Liver (tissue), 3 donors: ENCODE results near the gene PWWP2A.

Experiments used
- CTCF ChIP-seq: fragments of 150-350 bp; IDR thresholded peaks from 2 replicates; pipeline ENCODE4 v1.5.1; 2017; ENCODE audit warnings: improper control_type of control experiment, low read depth, low read length; ENCODE audit not compliant: missing input control
- FOXA2 ChIP-seq: IDR thresholded peaks from 2 replicates; pipeline ENCODE4 v1.6.1; 2016; ENCODE audit warnings: antibody characterized with exemption
- SP1 ChIP-seq: IDR thresholded peaks from 2 replicates; pipeline ENCODE4 v1.6.1; 2018; ENCODE audit warnings: antibody characterized with exemption, mild to moderate bottlenecking
- TAF1 ChIP-seq: conservative IDR thresholded peaks from 2 replicates; pipeline ENCODE4 v1.6.1; 2016; ENCODE audit warnings: antibody characterized with exemption, mild to moderate bottlenecking
- YY1 ChIP-seq: IDR thresholded peaks from 2 replicates; pipeline ENCODE4 v1.6.1; 2016; ENCODE audit warnings: antibody characterized with exemption, mild to moderate bottlenecking
- TF ChIP-seq, protein P1 (sequence below): IDR thresholded peaks from 2 replicates; pipeline ENCODE4 v1.6.1; 2016; ENCODE audit warnings: antibody characterized with exemption, mild to moderate bottlenecking
- donor health status: healthy.
- donor health status: healthy.

GRCh38 chr5:160044967-160045366 is 74.3 kb downstream of the PWWP2A start:
- TF ChIP-seq CTCF, result no peak
- TF ChIP-seq, protein P1, sequence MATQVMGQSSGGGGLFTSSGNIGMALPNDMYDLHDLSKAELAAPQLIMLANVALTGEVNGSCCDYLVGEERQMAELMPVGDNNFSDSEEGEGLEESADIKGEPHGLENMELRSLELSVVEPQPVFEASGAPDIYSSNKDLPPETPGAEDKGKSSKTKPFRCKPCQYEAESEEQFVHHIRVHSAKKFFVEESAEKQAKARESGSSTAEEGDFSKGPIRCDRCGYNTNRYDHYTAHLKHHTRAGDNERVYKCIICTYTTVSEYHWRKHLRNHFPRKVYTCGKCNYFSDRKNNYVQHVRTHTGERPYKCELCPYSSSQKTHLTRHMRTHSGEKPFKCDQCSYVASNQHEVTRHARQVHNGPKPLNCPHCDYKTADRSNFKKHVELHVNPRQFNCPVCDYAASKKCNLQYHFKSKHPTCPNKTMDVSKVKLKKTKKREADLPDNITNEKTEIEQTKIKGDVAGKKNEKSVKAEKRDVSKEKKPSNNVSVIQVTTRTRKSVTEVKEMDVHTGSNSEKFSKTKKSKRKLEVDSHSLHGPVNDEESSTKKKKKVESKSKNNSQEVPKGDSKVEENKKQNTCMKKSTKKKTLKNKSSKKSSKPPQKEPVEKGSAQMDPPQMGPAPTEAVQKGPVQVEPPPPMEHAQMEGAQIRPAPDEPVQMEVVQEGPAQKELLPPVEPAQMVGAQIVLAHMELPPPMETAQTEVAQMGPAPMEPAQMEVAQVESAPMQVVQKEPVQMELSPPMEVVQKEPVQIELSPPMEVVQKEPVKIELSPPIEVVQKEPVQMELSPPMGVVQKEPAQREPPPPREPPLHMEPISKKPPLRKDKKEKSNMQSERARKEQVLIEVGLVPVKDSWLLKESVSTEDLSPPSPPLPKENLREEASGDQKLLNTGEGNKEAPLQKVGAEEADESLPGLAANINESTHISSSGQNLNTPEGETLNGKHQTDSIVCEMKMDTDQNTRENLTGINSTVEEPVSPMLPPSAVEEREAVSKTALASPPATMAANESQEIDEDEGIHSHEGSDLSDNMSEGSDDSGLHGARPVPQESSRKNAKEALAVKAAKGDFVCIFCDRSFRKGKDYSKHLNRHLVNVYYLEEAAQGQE, result no peak
- no peak for TF ChIP-seq SP1
- TF ChIP-seq FOXA2, result no peak
- TF ChIP-seq TAF1, result no peak
- TF ChIP-seq YY1, result no peak
